Measurements from ENCODE around the gene GEN1.

Gene GEN1

DNA sequence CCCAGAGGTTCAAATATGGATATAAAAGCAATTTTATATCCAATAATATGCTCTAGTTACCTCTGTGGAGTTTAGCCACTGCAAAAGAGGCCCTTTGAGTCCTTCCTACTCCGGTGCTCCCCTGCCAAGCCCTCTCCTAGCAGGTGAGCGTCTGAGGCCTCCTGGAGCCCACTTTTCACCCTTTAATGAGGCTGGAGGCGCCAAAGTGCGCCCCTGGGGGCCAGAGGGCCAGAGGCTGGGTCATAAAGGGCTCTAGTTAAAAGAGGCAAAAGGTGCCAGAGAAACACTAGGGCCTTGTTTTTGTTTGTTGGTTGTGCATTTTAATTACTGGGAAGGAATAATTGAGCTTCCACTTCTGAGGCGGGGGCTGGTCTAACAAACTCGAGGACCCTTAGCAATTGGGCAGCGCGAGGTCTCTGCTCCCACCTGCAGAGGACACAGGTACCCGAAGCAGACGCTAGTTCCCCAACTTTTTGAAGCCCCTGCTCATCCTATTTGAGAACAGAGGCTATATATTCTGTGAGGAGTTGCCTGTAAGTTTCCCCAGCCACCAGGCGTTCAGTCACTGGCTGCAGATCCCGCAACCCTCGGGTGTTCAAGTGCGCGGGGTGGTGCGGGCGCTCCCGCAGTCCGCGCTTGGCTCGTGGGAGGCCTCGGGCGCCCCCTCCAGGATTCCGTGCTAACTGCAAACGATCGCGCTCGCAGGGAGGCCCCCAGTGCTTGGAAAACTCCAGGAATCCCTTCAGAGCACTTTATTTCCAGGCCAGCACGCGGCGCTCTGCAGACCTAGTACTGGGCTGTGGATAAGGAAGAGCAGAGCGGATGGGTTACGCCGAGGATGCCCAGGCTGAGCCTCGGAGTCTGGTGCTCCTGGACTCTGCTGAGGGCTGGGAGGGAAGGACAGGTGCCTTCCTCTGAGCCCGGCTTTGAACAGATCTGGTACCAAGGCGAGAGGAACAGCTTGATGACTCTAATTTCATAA is 76.4 kb downstream of the GEN1 start:
- DNase-seq, result no peak

DNA sequence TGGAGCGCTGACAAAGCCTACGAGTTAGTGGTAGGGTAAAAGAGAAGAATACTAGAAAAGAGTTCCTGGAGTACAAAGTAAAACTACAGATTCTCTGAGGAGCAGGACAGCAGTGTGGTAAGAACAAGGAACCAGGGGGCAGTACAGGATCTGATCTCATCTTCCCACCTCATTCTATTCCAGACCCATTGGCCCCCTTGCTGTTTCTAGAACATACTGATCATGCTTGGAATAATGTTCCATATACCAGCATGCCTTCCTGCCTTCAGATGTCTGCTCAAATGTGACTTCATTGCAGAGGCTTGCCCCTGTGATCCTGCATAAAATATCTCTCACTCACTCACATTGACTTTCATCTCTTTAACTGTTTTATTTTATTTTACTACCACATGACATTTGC is 81.6 kb downstream of the GEN1 start:
- no peak for DNase-seq

All from NCI-H82 (cell line).